Measurements from ENCODE around the gene FUT7.
"Not testable (repeated sequence)": the region's sequence is repeated elsewhere in the genome, so short reads cannot be mapped to it uniquely, and the experiment has no call there.

The FUT7 gene

GRCh38 chr9:137034039-137034708 is 2.3 kb upstream of the FUT7 start:
- DNase-seq (ENCODE audit: low read depth in 3 of 3, low spot score in 1 of 3) = no peak

- not testable (repeated sequence) for DNase-seq (ENCODE audit: low read depth in 3 of 3, low spot score in 1 of 3)
Observed at GRCh38 chr9:137033481-137033880, 1.6 kb upstream of the FUT7 start.

GRCh38 chr9:137032858-137033257 is 970 bp upstream of the FUT7 start:
- DNase-seq (ENCODE audit: low read depth in 3 of 3, low spot score in 1 of 3) = no peak

GRCh38 chr9:137030538-137031527 is 1.1 kb downstream of the FUT7 start:
- DNase-seq (ENCODE audit: low read depth in 3 of 3, low spot score in 1 of 3) = no peak

- no peak for DNase-seq (ENCODE audit: low read depth in 3 of 3, low spot score in 1 of 3)
Observed at GRCh38 chr9:137030006-137030405, 1.9 kb downstream of the FUT7 start.

GRCh38 chr9:137029058-137029936 is 2.6 kb downstream of the FUT7 start:
- DNase-seq (ENCODE audit: low read depth in 3 of 3, low spot score in 1 of 3) = peak in 2 of 3 donors; percentile 33 to 69

GRCh38 chr9:137028263-137029057 is 3.4 kb downstream of the FUT7 start:
- peak in 2 of 3 donors; percentile 46 to 59 for DNase-seq (ENCODE audit: low read depth in 3 of 3, low spot score in 1 of 3)

GRCh38 chr9:137027369-137028262 is 4.3 kb downstream of the FUT7 start, which contains the start of gene ABCA2:
Gene ABCA2, minus strand, starts transcription at chr9:137028237. Its CDS starts 97 bp downstream, at chr9:137028140.
- DNase-seq (ENCODE audit: low read depth in 3 of 3, low spot score in 1 of 3) = no peak

- no peak for DNase-seq (ENCODE audit: low read depth in 3 of 3, low spot score in 1 of 3)
Observed at GRCh38 chr9:137026828-137027227, 5.1 kb downstream of the FUT7 start.

- no peak for DNase-seq (ENCODE audit: low read depth in 3 of 3, low spot score in 1 of 3)
Observed at GRCh38 chr9:137026384-137026783, 5.5 kb downstream of the FUT7 start.

GRCh38 chr9:137025517-137025966 is 6.3 kb downstream of the FUT7 start:
- no peak for DNase-seq (ENCODE audit: low read depth in 3 of 3, low spot score in 1 of 3)

- no peak for DNase-seq (ENCODE audit: low read depth in 3 of 3, low spot score in 1 of 3)
Observed at GRCh38 chr9:137023583-137023991, 8.3 kb downstream of the FUT7 start.

- no peak for DNase-seq (ENCODE audit: low read depth in 3 of 3, low spot score in 1 of 3)
Observed at GRCh38 chr9:137023157-137023556, 8.7 kb downstream of the FUT7 start.

- no peak for DNase-seq (ENCODE audit: low read depth in 3 of 3, low spot score in 1 of 3)
Observed at GRCh38 chr9:137022662-137023008, 9.3 kb downstream of the FUT7 start.

- DNase-seq (ENCODE audit: low read depth in 3 of 3, low spot score in 1 of 3) = peak in 2 of 3 donors; percentile 37 to 58
Observed at GRCh38 chr9:137021979-137022661, 9.8 kb downstream of the FUT7 start.

- DNase-seq (ENCODE audit: low read depth in 3 of 3, low spot score in 1 of 3) = no peak
Observed at GRCh38 chr9:137021568-137021978, 10.3 kb downstream of the FUT7 start.

GRCh38 chr9:137020771-137021567 is 10.9 kb downstream of the FUT7 start:
- no peak for DNase-seq (ENCODE audit: low read depth in 3 of 3, low spot score in 1 of 3)

All from stimulated activated CD4-positive, alpha-beta T cell treated with anti-CD3 and anti-CD28 coated beads, TNF-alpha, amount 100 ng/mL, for 1 hour (primary cell).